HG02798 (cell line): ENCODE results near the gene PDXK.

ENCODE experiments used
- ATAC-seq: cut with Tn5 transposase; IDR thresholded peaks from one replicate; pipeline ENCODE4 v1.9.1; 2021; ENCODE audit warnings: mild to moderate bottlenecking; ENCODE audit not compliant: unreplicated experiment, poor library complexity

The PDXK gene

GRCh38 chr21:43739621-43740435, 20.9 kb downstream of the PDXK start:
- ATAC-seq = no peak

- no peak for ATAC-seq
Observed at GRCh38 chr21:43740497-43741156, 21.7 kb downstream of the PDXK start.

- ATAC-seq = no peak
Observed at GRCh38 chr21:43741423-43742096, 22.6 kb downstream of the PDXK start.

- ATAC-seq = no peak
Observed at GRCh38 chr21:43743947-43744346, 25.0 kb downstream of the PDXK start.

- ATAC-seq = no peak
Observed at GRCh38 chr21:43744725-43745124, 25.8 kb downstream of the PDXK start.

GRCh38 chr21:43745772-43746517, 27.0 kb downstream of the PDXK start:
- ATAC-seq = no peak

GRCh38 chr21:43748622-43749021, 29.7 kb downstream of the PDXK start:
- ATAC-seq = no peak

GRCh38 chr21:43749651-43750262, 30.8 kb downstream of the PDXK start:
- no peak for ATAC-seq

- ATAC-seq = no peak
Observed at GRCh38 chr21:43750339-43751033, 31.6 kb downstream of the PDXK start.

- ATAC-seq = no peak
Observed at GRCh38 chr21:43751955-43752591, 33.1 kb downstream of the PDXK start.

GRCh38 chr21:43752758-43753438, 34.0 kb downstream of the PDXK start:
- ATAC-seq = no peak

GRCh38 chr21:43753439-43753799, 34.5 kb downstream of the PDXK start:
- ATAC-seq = no peak

- ATAC-seq = no peak
Observed at GRCh38 chr21:43754948-43755781, 36.2 kb downstream of the PDXK start.

GRCh38 chr21:43755820-43756594, 37.1 kb downstream of the PDXK start:
- ATAC-seq = no peak

GRCh38 chr21:43757601-43758000, 38.7 kb downstream of the PDXK start:
- no peak for ATAC-seq

GRCh38 chr21:43758111-43758641, 39.2 kb downstream of the PDXK start:
- ATAC-seq = no peak

GRCh38 chr21:43758811-43759210, 39.9 kb downstream of the PDXK start:
- ATAC-seq = no peak
